Subcutaneous abdominal adipose tissue (tissue), 5 donors: ENCODE data around the gene ANO4.
"Not testable (repeated sequence)": the region's sequence is repeated elsewhere in the genome, so short reads cannot be mapped to it uniquely, and the experiment has no call there.

Experiments
- H3K27ac ChIP-seq: one replicate; pipeline ENCODE4 v1.7.0; 2013; ENCODE audit warnings: low read depth, mild to moderate bottlenecking, inconsistent platforms, low read length, moderate library complexity
- H3K27me3 ChIP-seq, 5 donors: one replicate each; pipeline ENCODE4 v1.7.0; 2013; ENCODE audit warnings: low read length in 5 of 5, inconsistent platforms in 1 of 5; ENCODE audit not compliant: control insufficient read depth in 5 of 5, insufficient read depth in 4 of 5
- H3K36me3 ChIP-seq, 5 donors: one replicate each; pipeline ENCODE4 v1.7.0; 2013; ENCODE audit warnings: low read length in 5 of 5; ENCODE audit not compliant: control insufficient read depth in 5 of 5, insufficient read depth in 5 of 5
- H3K4me1 ChIP-seq, 5 donors: one replicate each; pipeline ENCODE4 v1.7.0; 2013; ENCODE audit warnings: low read length in 5 of 5, mild to moderate bottlenecking in 3 of 5, moderate library complexity in 1 of 5; ENCODE audit not compliant: control insufficient read depth in 5 of 5, insufficient read depth in 5 of 5
- H3K4me3 ChIP-seq, 5 donors: one replicate each; pipeline ENCODE4 v1.7.0; 2013; ENCODE audit warnings: low read length in 5 of 5, low read depth in 1 of 5
- H3K9ac ChIP-seq, 5 donors: one replicate each; pipeline ENCODE4 v1.7.0; 2013; ENCODE audit warnings: low read length in 5 of 5, mild to moderate bottlenecking in 4 of 5, moderate library complexity in 3 of 5
- H3K9me3 ChIP-seq, 5 donors: one replicate each; pipeline ENCODE4 v1.7.0; 2013; ENCODE audit warnings: low read length in 5 of 5; ENCODE audit not compliant: control insufficient read depth in 5 of 5
- donor health status: healthy.
- donor health status: healthy.
- donor health status: healthy.
- donor health status: healthy.
- donor health status: healthy.

ANO4 gene

GRCh38 chr12:101116911-101117310, 322.3 kb downstream of the ANO4 start:
- peaks cover 0 to 2% (median 0%) of the 10 kb centered on the region in 5 donors for H3K36me3 ChIP-seq
- no peak overlapping the region for H3K27ac ChIP-seq
- no peak overlapping the region for H3K4me3 ChIP-seq
- no peaks in the 10 kb centered on the region for H3K27me3 ChIP-seq
- H3K9me3 ChIP-seq, result peaks cover 0 to 6% (median 0%) of the 10 kb centered on the region in 5 donors
- no peak overlapping the region for H3K9ac ChIP-seq
- no peaks in the 10 kb centered on the region for H3K4me1 ChIP-seq

GRCh38 chr12:101117842-101118241, 323.3 kb downstream of the ANO4 start:
- Histone ChIP-seq H3K27me3 (no peaks in the 10 kb centered on the region), H3K27ac (no peak overlapping the region), H3K9me3 (peaks cover 0 to 6% (median 0%) of the 10 kb centered on the region in 5 donors), H3K36me3 (peaks cover 0 to 2% (median 0%) of the 10 kb centered on the region in 5 donors), H3K4me1 (no peaks in the 10 kb centered on the region), H3K9ac (no peak overlapping the region), H3K4me3 (no peak overlapping the region)

DNA sequence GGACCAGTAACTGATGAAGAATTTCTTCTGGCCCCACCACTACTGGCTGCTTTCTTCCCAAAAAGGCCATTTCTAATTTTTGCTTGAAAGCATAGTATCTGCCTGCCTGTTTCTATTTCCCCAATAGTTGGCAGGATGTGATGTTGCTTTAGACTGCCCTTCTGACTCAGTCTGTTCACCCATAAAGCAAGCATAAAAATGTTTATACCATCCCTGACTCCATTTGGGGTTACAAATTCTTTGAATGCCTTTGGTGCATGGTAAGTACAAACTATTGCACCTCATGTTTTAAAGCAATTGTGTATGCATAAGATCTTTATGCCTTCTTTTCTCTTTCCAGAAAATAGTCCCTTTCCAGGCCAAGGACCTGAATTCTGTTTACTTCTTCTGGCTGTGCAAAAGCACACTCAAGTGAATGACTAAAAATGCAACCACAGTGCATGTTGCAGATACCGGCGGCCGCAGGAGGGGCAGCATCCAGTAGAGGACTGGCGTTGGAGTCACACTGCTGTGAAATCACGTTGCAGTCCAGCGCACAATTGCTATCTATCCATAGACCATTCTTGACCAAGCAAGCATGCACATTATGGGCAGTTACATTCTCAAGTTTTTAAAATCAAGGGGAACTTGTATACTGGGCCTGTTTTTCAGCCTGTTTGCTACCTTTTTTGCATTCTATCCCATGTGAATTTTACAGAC, 333.1 kb downstream of the ANO4 start:
- Histone ChIP-seq H3K27ac (no peak overlapping the region), H3K27me3 (no peaks in the 10 kb centered on the region), H3K9ac (no peak overlapping the region), H3K36me3 (no peaks in the 10 kb centered on the region), H3K4me3 (no peak overlapping the region), H3K9me3 (peaks cover 0 to 3% (median 0%) of the 10 kb centered on the region in 5 donors), H3K4me1 (no peaks in the 10 kb centered on the region)

GRCh38 chr12:101145777-101146431, 351.3 kb downstream of the ANO4 start:
- H3K27ac ChIP-seq, H3K4me1 ChIP-seq, H3K9ac ChIP-seq, H3K36me3 ChIP-seq, H3K9me3 ChIP-seq, H3K4me3 ChIP-seq, H3K27me3 ChIP-seq: not testable (repeated sequence)

DNA sequence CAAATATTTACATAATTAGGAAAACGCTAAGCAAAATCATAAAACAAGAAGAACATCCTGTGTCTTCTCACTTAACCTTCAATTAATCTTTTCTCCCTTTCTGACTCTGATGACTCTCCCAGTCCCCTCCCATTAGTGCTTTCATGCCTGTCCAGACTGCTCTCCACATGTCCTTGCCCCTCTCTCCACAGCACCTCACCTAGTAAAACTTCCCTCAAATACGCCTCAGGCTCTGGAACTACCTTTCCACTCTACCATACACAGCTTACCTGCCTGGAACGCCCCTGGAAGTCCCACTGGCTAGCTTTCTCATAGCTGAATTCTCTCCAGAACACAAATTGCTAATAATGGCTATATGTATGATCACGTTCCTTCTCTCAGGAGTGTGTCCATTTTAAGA, 370.7 kb downstream of the ANO4 start:
- Histone ChIP-seq H3K4me1 (no peaks in the 10 kb centered on the region), H3K4me3 (no peak overlapping the region), H3K9ac (no peak overlapping the region), H3K9me3 (no peaks in the 10 kb centered on the region), H3K36me3 (no peaks in the 10 kb centered on the region), H3K27me3 (no peaks in the 10 kb centered on the region), H3K27ac (no peak overlapping the region)

GRCh38 chr12:101166866-101167265, 372.3 kb downstream of the ANO4 start:
- Histone ChIP-seq H3K36me3 (no peaks in the 10 kb centered on the region), H3K4me3 (no peak overlapping the region), H3K4me1 (no peaks in the 10 kb centered on the region), H3K9ac (no peak overlapping the region), H3K9me3 (no peaks in the 10 kb centered on the region), H3K27ac (no peak overlapping the region), H3K27me3 (no peaks in the 10 kb centered on the region)

DNA sequence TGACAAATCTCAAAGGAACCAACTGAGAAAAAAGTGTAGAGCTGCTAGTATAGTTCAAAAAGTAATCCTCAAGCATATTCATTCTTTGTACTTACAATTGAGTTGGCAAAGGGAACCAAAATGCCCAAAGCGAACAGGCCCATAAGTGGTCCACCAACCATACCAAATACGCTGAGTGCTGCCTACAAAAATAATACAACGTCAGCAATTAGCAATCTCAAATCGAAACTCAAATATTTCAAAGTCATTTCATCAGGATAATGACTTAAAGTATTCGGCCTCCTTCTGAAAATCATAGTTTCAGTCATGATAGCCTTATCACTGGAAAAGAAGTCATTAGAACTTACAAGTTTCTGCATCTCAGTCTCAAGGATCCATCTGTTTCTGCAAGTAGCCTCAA, 373.4 kb downstream of the ANO4 start:
- H3K36me3 ChIP-seq, result no peaks in the 10 kb centered on the region
- no peak overlapping the region for H3K4me3 ChIP-seq
- no peak overlapping the region for H3K27ac ChIP-seq
- no peaks in the 10 kb centered on the region for H3K9me3 ChIP-seq
- no peaks in the 10 kb centered on the region for H3K27me3 ChIP-seq
- H3K9ac ChIP-seq, result no peak overlapping the region
- H3K4me1 ChIP-seq, result no peaks in the 10 kb centered on the region

DNA sequence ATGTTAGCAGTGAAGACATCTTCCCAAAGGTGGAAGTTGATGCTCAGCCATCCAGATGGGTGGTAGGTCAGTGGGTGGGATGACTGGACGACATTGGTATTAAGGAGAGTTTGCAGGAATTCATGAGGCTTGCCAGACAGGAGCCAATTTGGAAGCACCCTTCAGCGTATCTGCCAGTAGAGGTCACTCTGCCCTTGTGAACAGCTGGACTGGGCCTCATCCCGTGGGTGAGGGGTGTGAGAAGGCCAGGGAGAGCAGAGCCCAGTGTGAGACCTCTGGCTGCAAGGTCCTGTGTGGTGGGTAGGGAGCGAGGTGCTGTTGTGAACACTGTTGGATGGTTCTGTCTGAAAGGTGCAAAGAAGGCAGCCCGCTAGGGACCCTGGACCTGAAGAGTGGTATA, 377.7 kb downstream of the ANO4 start:
- no peaks in the 10 kb centered on the region for H3K4me1 ChIP-seq
- no peaks in the 10 kb centered on the region for H3K36me3 ChIP-seq
- no peak overlapping the region for H3K4me3 ChIP-seq
- H3K27me3 ChIP-seq, result peaks cover 0 to 3% (median 0%) of the 10 kb centered on the region in 5 donors
- no peak overlapping the region for H3K9ac ChIP-seq
- H3K27ac ChIP-seq, result no peak overlapping the region
- no peaks in the 10 kb centered on the region for H3K9me3 ChIP-seq

- Histone ChIP-seq H3K9ac (no peak overlapping the region), H3K9me3 (no peaks in the 10 kb centered on the region), H3K27me3 (peaks cover 0 to 3% (median 0%) of the 10 kb centered on the region in 5 donors), H3K4me3 (no peak overlapping the region), H3K36me3 (no peaks in the 10 kb centered on the region), H3K4me1 (no peaks in the 10 kb centered on the region), H3K27ac (no peak overlapping the region)
Observed at GRCh38 chr12:101173197-101173749, 378.7 kb downstream of the ANO4 start.

- peaks cover 0 to 3% (median 0%) of the 10 kb centered on the region in 5 donors for H3K27me3 ChIP-seq
- H3K27ac ChIP-seq, result no peak overlapping the region
- H3K4me1 ChIP-seq, result no peaks in the 10 kb centered on the region
- H3K4me3 ChIP-seq, result no peak overlapping the region
- H3K9ac ChIP-seq, result no peak overlapping the region
- H3K9me3 ChIP-seq, result no peaks in the 10 kb centered on the region
- no peaks in the 10 kb centered on the region for H3K36me3 ChIP-seq
Observed at GRCh38 chr12:101174541-101174940, 380.0 kb downstream of the ANO4 start.
